Endothelial cell of umbilical vein (primary cell): Measurements from ENCODE around the gene OR10A2. TPM values are rescaled to one million over a fixed set of nuclear protein-coding genes. Genes with fewer than 3 reads are reported as not detected.

Experiments used
- BruUV-seq: library from RNA; stranded (reverse); fragments of 400-500 nt; replicated peaks from 2 replicates; lab custom pipeline; 2021; lab: Mats Ljungman, UMichigan
- CTCF ChIA-PET: fragments of 300-600, 350-600 bp; sonication (Branson Sonifier 250); formaldehyde crosslinking; loops from one replicate; lab custom pipeline; 2021; ENCODE audit warnings: antibody characterized with exemption, inconsistent platforms; lab: Charles Lee
- POLR2A ChIA-PET: fragments of 300-600, 350-600 bp; sonication (Branson Sonifier 250); formaldehyde crosslinking; loops from one replicate; lab custom pipeline; 2021; ENCODE audit warnings: antibody characterized with exemption, inconsistent platforms; lab: Charles Lee
- DNase-seq: peaks from one replicate; pipeline ENCODE4 v3.0.0-alpha.2; 2011; ENCODE audit warnings: low read depth, low spot score
- FAIRE-seq: peaks from 2 replicates; lab custom pipeline; 2011; peaks lifted over from hg19 to GRCh38; lab: Jason Lieb, UNC
- H2AFZ ChIP-seq: 2 replicates; pipeline ENCODE4 v1.6.0; 2012; ENCODE audit warnings: low read depth, low read length, control low read depth, inconsistent platforms
- H3K27ac ChIP-seq: 2 replicates; pipeline ENCODE4 v1.5.1; 2011; ENCODE audit warnings: low read depth, mild to moderate bottlenecking, control low read depth, low read length, moderate library complexity; ENCODE audit not compliant: insufficient read depth
- H3K27me3 ChIP-seq, 2 experiments: 2 replicates each; pipeline versions ENCODE4 v1.6.0 to v1.6.1; 2011; ENCODE audit warnings: low read length in 2 of 2, mixed read lengths in 1 of 2; ENCODE audit not compliant: control insufficient read depth in 2 of 2, insufficient read depth in 2 of 2
- H3K36me3 ChIP-seq, 2 experiments: 2 replicates in 1 of 2; 3 replicates in 1 of 2; pipeline ENCODE4 v1.5.1; 2011; ENCODE audit warnings: low read length in 2 of 2, mild to moderate bottlenecking in 1 of 2, moderate library complexity in 1 of 2; ENCODE audit not compliant: control insufficient read depth in 2 of 2, insufficient read depth in 2 of 2; ENCODE audit errors: extremely low read depth in 1 of 2
- H3K4me1 ChIP-seq: 3 replicates; pipeline ENCODE4 v1.5.1; 2011; ENCODE audit warnings: mild to moderate bottlenecking, low read length; ENCODE audit not compliant: control insufficient read depth, insufficient read depth; ENCODE audit errors: extremely low read depth
- H3K4me2 ChIP-seq: 2 replicates; pipeline ENCODE4 v1.6.1; 2011; ENCODE audit warnings: low read length, control low read depth, mixed read lengths; ENCODE audit not compliant: insufficient read depth
- H3K4me3 ChIP-seq, 3 experiments: fragments of 200-600 bp in 1 of 3; sonication (generic), shearing (Covaris generic) in 1 of 3; replicated peaks in 1 of 3; 2 replicates each; pipeline ENCODE4 v1.5.1; 2011 to 2016; ENCODE audit warnings: control low read depth in 3 of 3, low read length in 3 of 3, mild to moderate bottlenecking in 2 of 3, inconsistent platforms in 1 of 3, low read depth in 1 of 3, moderate library complexity in 1 of 3; ENCODE audit not compliant: insufficient read depth in 1 of 3
- H3K79me2 ChIP-seq: 2 replicates; pipeline ENCODE4 v1.6.0; 2012; ENCODE audit warnings: low read length, inconsistent platforms; ENCODE audit not compliant: control insufficient read depth, insufficient read depth
- H3K9ac ChIP-seq: replicated peaks from 2 replicates; pipeline ENCODE3; 2011; ENCODE audit warnings: low read length, control low read depth; ENCODE audit not compliant: insufficient read depth; ENCODE audit errors: extremely low read depth
- H3K9me1 ChIP-seq: replicated peaks from 3 replicates; pipeline ENCODE4 v1.6.0; 2011; ENCODE audit warnings: mild to moderate bottlenecking, low read length; ENCODE audit not compliant: control insufficient read depth, insufficient read depth; ENCODE audit errors: extremely low read depth
- H3K9me3 ChIP-seq: replicated peaks from 2 replicates; pipeline ENCODE4 v1.5.1; 2012; ENCODE audit warnings: low read length, inconsistent platforms; ENCODE audit not compliant: control insufficient read depth, insufficient read depth
- H4K20me1 ChIP-seq: replicated peaks from 2 replicates; pipeline ENCODE3; 2011; ENCODE audit warnings: mild to moderate bottlenecking, low read length; ENCODE audit not compliant: control insufficient read depth, insufficient read depth; ENCODE audit errors: extremely low read depth
- CTCF ChIP-seq, 2 donors: IDR thresholded peaks; 1 replicate in 1 of 2; 2 replicates in 1 of 2; pipeline ENCODE4 v1.5.1; 2011; ENCODE audit warnings: low read length in 2 of 2, mild to moderate bottlenecking in 2 of 2, moderate library complexity in 2 of 2, control low read depth in 1 of 2, inconsistent platforms in 1 of 2, low read depth in 1 of 2; ENCODE audit not compliant: insufficient read depth in 1 of 2; ENCODE audit errors: extremely low read depth in 1 of 2
- EZH2 ChIP-seq: IDR thresholded peaks from 2 replicates; pipeline ENCODE4 v1.6.1; 2012; ENCODE audit warnings: borderline replicate concordance, low read depth, mild to moderate bottlenecking, moderate library complexity, low read length, inconsistent platforms; ENCODE audit not compliant: severe bottlenecking
- FOS ChIP-seq: IDR thresholded peaks from 2 replicates; pipeline ENCODE4 v1.6.1; 2011; ENCODE audit warnings: mild to moderate bottlenecking, low read length, moderate library complexity, borderline replicate concordance; ENCODE audit not compliant: insufficient read depth
- GATA2 ChIP-seq: IDR thresholded peaks from 2 replicates; pipeline ENCODE4 v1.7.0; 2011; ENCODE audit warnings: low read depth, mild to moderate bottlenecking, moderate library complexity, mixed read lengths, low read length; ENCODE audit not compliant: insufficient read length, insufficient read depth
- JUN ChIP-seq: IDR thresholded peaks from 2 replicates; pipeline ENCODE4 v1.6.1; 2011; ENCODE audit warnings: borderline replicate concordance, low read depth; ENCODE audit not compliant: insufficient read length, insufficient read depth
- MAX ChIP-seq: IDR thresholded peaks from 2 replicates; pipeline ENCODE4 v1.6.1; 2011; ENCODE audit not compliant: insufficient read depth, insufficient read length
- MYC ChIP-seq: IDR thresholded peaks from one replicate; pipeline ENCODE4 v1.6.1; 2011; ENCODE audit warnings: mild to moderate bottlenecking, low read depth, low read length
- POLR2A ChIP-seq: IDR thresholded peaks from 2 replicates; pipeline ENCODE4 v1.6.1; 2012; ENCODE audit warnings: low read depth, mild to moderate bottlenecking, control low read depth, low read length
- POLR2AphosphoS5 ChIP-seq: IDR thresholded peaks from 2 replicates; pipeline ENCODE4 v1.6.1; 2012; ENCODE audit warnings: low read depth, mild to moderate bottlenecking, control low read depth, low read length, moderate library complexity; ENCODE audit not compliant: insufficient read depth
- dilution Hi-C: fragments of 300-500 bp; cut with MboI; formaldehyde crosslinking; loops from one replicate; pipeline ENCODE4 v1.15.0; 2019; ENCODE audit warnings: low sequenced_read_pairs; ENCODE audit not compliant: extremely low pct_ligation_motif_present
- intact Hi-C: fragments of 100-400 bp; cut with micrococcal nuclease; formaldehyde crosslinking; loops from one replicate; pipeline ENCODE4 v1.10.0; 2022
- polyA plus RNA-seq, 4 experiments: library from polyadenylated mRNA; depleted of rRNA in 3 of 4; stranded (reverse) in 3 of 4; unstranded in 1 of 4; fragments of >200 nt; gene quantifications; 2 replicates each; pipeline versions ENCODE4 v1.2.1 to v1.2.3, GENCODE V29; 2011 to 2012; ENCODE audit warnings: missing spikeins in 1 of 4
- total RNA-seq: library from RNA; stranded (reverse); gene quantifications from 2 replicates; pipeline ENCODE4 v1.2.3, GENCODE V29; 2021

OR10A2 gene
- total and polyA plus RNA-seq, 2 donors (not counting 3 experiments of a cell fraction or from before 2014, with no cell fraction given) = not detected

GRCh38 chr11:6845383-6845782 lies 17.5 kb upstream of the OR10A2 start, which contains the start of gene OR10A5:
Gene OR10A5, plus strand, starts transcription at chr11:6845683. Its CDS starts 0 bp downstream, at chr11:6845683.
- Histone ChIP-seq H3K4me1 (no peaks in the 10 kb centered on the region), H3K4me2 (no peak within 1 kb of the TSS), H3K27ac (no peak within 1 kb of the TSS), H3K36me3 (no peaks in the 10 kb centered on the region), H3K27me3 (peaks cover 0 to 2% of the 10 kb centered on the region in 2 experiments), H3K9me1 (no peaks in the 10 kb centered on the region), H3K9me3 (no peaks in the 10 kb centered on the region), H4K20me1 (no peaks in the 10 kb centered on the region), H3K9ac (no peak within 1 kb of the TSS), H3K79me2 (no peaks in the 10 kb centered on the region), H3K4me3 (no peak within 1 kb of the TSS), H2AFZ (no peak within 1 kb of the TSS)
- DNase-seq (no peak), FAIRE-seq (no peak)
- BruUV-seq = no TSS peak
- intact Hi-C loops (no loop called here), dilution Hi-C loops (no loop called here)
- ChIA-PET POLR2A (no interaction called here), CTCF (interaction anchor here (0.7 kb wide), 1 partner anchor 18 kb away, joined by 3 read pairs; the partner anchor contains the start of gene OR10A2)
- TF ChIP-seq POLR2AphosphoS5 (no peak), EZH2 (no peak), MAX (no peak), FOS (no peak), GATA2 (no peak), MYC (no peak), POLR2A (no peak), JUN (no peak), CTCF (IDR thresholded peaks at IDR 0.05; ENCODE audit: extremely low read depth in 1 of 2, insufficient read depth in 1 of 2, low read depth in 1 of 2, low read length in 2 of 2) (no peak)
